SK-N-MC (cell line): ENCODE results near the gene RPGR.

ENCODE experiments used
- EZH2 ChIP-seq: fragments of 200-600 bp; sonication (generic); IDR thresholded peaks from one replicate; pipeline ENCODE4 v1.6.1; 2017; ENCODE audit warnings: antibody characterized with exemption
- FOXP2 ChIP-seq: optimal IDR thresholded peaks from 2 replicates; pipeline ENCODE3; 2011; ENCODE audit warnings: mild to moderate bottlenecking, moderate library complexity; ENCODE audit not compliant: insufficient read depth; ENCODE audit errors: extremely low read length, control extremely low read depth
- POLR2AphosphoS5 ChIP-seq: IDR thresholded peaks from 2 replicates; pipeline ENCODE4 v1.6.1; 2012; ENCODE audit warnings: mild to moderate bottlenecking, low read depth, low read length, borderline replicate concordance

DNA sequence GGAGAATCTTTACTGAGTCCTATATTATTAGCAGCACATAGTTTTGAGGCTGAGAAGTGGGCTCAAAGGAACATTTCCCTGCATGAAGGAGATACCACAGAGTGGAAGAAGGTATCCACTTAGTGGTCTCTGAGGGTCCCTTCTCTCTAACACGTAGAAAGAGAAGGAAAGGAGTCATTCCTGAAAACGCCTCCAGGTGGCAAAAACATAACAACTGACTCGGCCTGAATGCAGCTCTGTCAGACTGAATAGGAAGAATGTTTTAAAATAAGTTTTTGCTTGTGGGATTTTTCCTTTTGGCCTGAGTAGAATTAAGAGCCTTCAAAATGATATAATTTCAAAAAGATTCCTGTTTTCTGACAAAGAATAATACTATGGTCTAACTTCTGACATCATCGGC lies 23.3 kb downstream of the RPGR start:
- no peak for TF ChIP-seq POLR2AphosphoS5
- TF ChIP-seq EZH2: no peak
- no peak for TF ChIP-seq FOXP2
